GM19463 (cell line): Measurements from ENCODE around the gene SLC17A7.
"Not testable (repeated sequence)": the region's sequence is repeated elsewhere in the genome, so short reads cannot be mapped to it uniquely, and the experiment has no call there.

Experiments used
- ATAC-seq: cut with Tn5 transposase; IDR thresholded peaks from one replicate; pipeline ENCODE4 v1.9.1; 2021; ENCODE audit warnings: mild to moderate bottlenecking, moderate library complexity; ENCODE audit not compliant: unreplicated experiment

SLC17A7 gene

GRCh38 chr19:49441210-49441959, at the start of gene SLC17A7:
TSS of gene SLC17A7 (minus strand) at chr19:49441527. CDS start at chr19:49441379, 148 bp downstream.
- ATAC-seq: no peak

- no peak for ATAC-seq
Observed at GRCh38 chr19:49490287-49491029, 49.1 kb upstream of the SLC17A7 start.

GRCh38 chr19:49489601-49490167, 48.4 kb upstream of the SLC17A7 start:
- no peak for ATAC-seq

- ATAC-seq: no peak
Observed at GRCh38 chr19:49488863-49489537, 47.7 kb upstream of the SLC17A7 start.

- no peak for ATAC-seq
Observed at GRCh38 chr19:49488046-49488862, 46.9 kb upstream of the SLC17A7 start.

GRCh38 chr19:49487277-49488045, 46.1 kb upstream of the SLC17A7 start, which contains the start of gene RPL13A:
TSS of gene RPL13A (plus strand) at chr19:49487608. CDS start at chr19:49487630, 22 bp downstream.
- ATAC-seq: peak; percentile 94

GRCh38 chr19:49486710-49487276, 45.5 kb upstream of the SLC17A7 start:
- ATAC-seq: no peak

GRCh38 chr19:49486232-49486631, 44.9 kb upstream of the SLC17A7 start:
- no peak for ATAC-seq

GRCh38 chr19:49481020-49481683, 39.8 kb upstream of the SLC17A7 start:
- ATAC-seq: no peak

GRCh38 chr19:49479975-49480628, 38.8 kb upstream of the SLC17A7 start:
- no peak for ATAC-seq

- ATAC-seq: no peak
Observed at GRCh38 chr19:49475995-49476880, 34.9 kb upstream of the SLC17A7 start.

GRCh38 chr19:49475191-49475917, 34.0 kb upstream of the SLC17A7 start:
- ATAC-seq: no peak

- no peak for ATAC-seq
Observed at GRCh38 chr19:49474542-49474924, 33.2 kb upstream of the SLC17A7 start.

GRCh38 chr19:49473868-49474541, 32.7 kb upstream of the SLC17A7 start, which contains the start of gene FLT3LG:
TSS of gene FLT3LG (plus strand) at chr19:49474215. CDS start at chr19:49474640, 425 bp downstream.
- peak; percentile 59 for ATAC-seq

GRCh38 chr19:49473501-49473867, 32.2 kb upstream of the SLC17A7 start:
- not testable (repeated sequence) for ATAC-seq

GRCh38 chr19:49472936-49473335, 31.6 kb upstream of the SLC17A7 start:
- no peak for ATAC-seq
